Small intestine (tissue), 7 donors: Measurements from ENCODE around the gene CERCAM. TPM values are rescaled to one million over a fixed set of nuclear protein-coding genes. Genes with fewer than 3 reads are reported as not detected.

Experiments
- DNase-seq, 2 donors: peaks; one replicate each; pipeline versions ENCODE4 v3.0.0 to v3.0.0-alpha.2; 2013
- FAIRE-seq: peaks from 2 replicates; lab custom pipeline; 2012; peaks lifted over from hg19 to GRCh38; lab: Jason Lieb, UNC
- H3K27ac ChIP-seq, 3 donors: one replicate each; pipeline ENCODE4 v1.5.1; 2013; ENCODE audit warnings: low read length in 2 of 3, mild to moderate bottlenecking in 2 of 3, control low read depth in 1 of 3, inconsistent platforms in 1 of 3, low read depth in 1 of 3, moderate library complexity in 1 of 3
- H3K27me3 ChIP-seq, 3 donors: one replicate each; pipeline ENCODE4 v1.6.1; 2013; ENCODE audit warnings: low read length in 3 of 3, inconsistent platforms in 1 of 3; ENCODE audit not compliant: control insufficient read depth in 3 of 3, insufficient read depth in 3 of 3
- H3K36me3 ChIP-seq, 3 donors: one replicate each; pipeline ENCODE4 v1.6.1; 2013; ENCODE audit warnings: low read length in 3 of 3, inconsistent platforms in 1 of 3, low read depth in 1 of 3, mild to moderate bottlenecking in 1 of 3, moderate library complexity in 1 of 3; ENCODE audit not compliant: control insufficient read depth in 3 of 3, insufficient read depth in 2 of 3
- H3K4me1 ChIP-seq, 3 donors: one replicate each; pipeline ENCODE4 v1.6.1; 2013; ENCODE audit warnings: low read length in 2 of 3, inconsistent platforms in 1 of 3, low read depth in 1 of 3, mild to moderate bottlenecking in 1 of 3, moderate library complexity in 1 of 3; ENCODE audit not compliant: control insufficient read depth in 3 of 3, insufficient read depth in 2 of 3
- H3K4me3 ChIP-seq, 3 donors: one replicate each; pipeline ENCODE4 v1.5.1; 2013; ENCODE audit warnings: low read length in 3 of 3, control low read depth in 1 of 3, inconsistent platforms in 1 of 3, low read depth in 1 of 3, mild to moderate bottlenecking in 1 of 3, moderate library complexity in 1 of 3
- H3K9me3 ChIP-seq, 2 donors: one replicate each; pipeline ENCODE4 v1.6.1; 2013; ENCODE audit warnings: low read depth in 1 of 2, low read length in 1 of 2; ENCODE audit not compliant: control insufficient read depth in 2 of 2, insufficient read depth in 1 of 2
- WGBS, 3 donors: extraction: QIAGEN DNeasy Blood & Tissue Kit; methylation state at CpG; one replicate each; pipeline ENCODE4 v1.1.7; 2013; 5-methylcytosine and 5-hydroxymethylcytosine counted together
- polyA plus RNA-seq, 4 donors: library from polyadenylated mRNA; stranded (reverse) in 3 of 4; unstranded in 1 of 4; fragments of 200-250 nt in 3 of 4; fragments of 120-200 nt in 1 of 4; gene quantifications; one replicate each; pipeline versions ENCODE4 v1.2.1 to v1.2.3, GENCODE V29; 2013
- donor health status: healthy with polysubstance abuse.
- donor health status: control.
- donor health status: control.
- donor health status: Bipolar disorder and iron deficiency.
- donor health status: healthy.

CERCAM gene
- polyA plus RNA-seq, 4 donors = 4.3 to 10.3 (median 6.8) TPM; not detected in 1

- DNase-seq (no peak), FAIRE-seq (no peak)
- H3K4me3 ChIP-seq = no peak overlapping the region
- H3K36me3 ChIP-seq = peaks cover 8 to 91% (median 20%) of the 10 kb centered on the region in 3 donors
- H3K4me1 ChIP-seq = no peaks in the 10 kb centered on the region
- no peaks in the 10 kb centered on the region for H3K27me3 ChIP-seq
- H3K27ac ChIP-seq = no peak overlapping the region
- 79 to 91% (median 90%) methylated on average over 9 of the region's 9 CpGs for WGBS, 3 donors
- H3K9me3 ChIP-seq = no peaks in the 10 kb centered on the region
Observed at GRCh38 chr9:128383007-128383753, 37.5 kb upstream of the CERCAM start.

GRCh38 chr9:128383791-128384190 is 36.9 kb upstream of the CERCAM start:
- WGBS, 3 donors = 90 to 94% (median 92%) methylated on average over 8 of the region's 8 CpGs
- DNase-seq (no peak), FAIRE-seq (no peak)
- Histone ChIP-seq H3K4me1 (no peaks in the 10 kb centered on the region), H3K9me3 (no peaks in the 10 kb centered on the region), H3K27me3 (no peaks in the 10 kb centered on the region), H3K4me3 (no peak overlapping the region), H3K27ac (no peak overlapping the region), H3K36me3 (peaks cover 5 to 93% (median 23%) of the 10 kb centered on the region in 3 donors)

GRCh38 chr9:128384801-128385495 is 35.7 kb upstream of the CERCAM start:
- Histone ChIP-seq H3K27ac (no peak overlapping the region), H3K4me3 (no peak overlapping the region), H3K9me3 (no peaks in the 10 kb centered on the region), H3K4me1 (no peaks in the 10 kb centered on the region), H3K27me3 (peaks cover 0 to 2% (median 0%) of the 10 kb centered on the region in 3 donors), H3K36me3 (peaks cover 12 to 95% (median 26%) of the 10 kb centered on the region in 3 donors)
- FAIRE-seq (no peak), DNase-seq (no peak)
- WGBS, 3 donors = 92 to 99% (median 93%) methylated on average over 7 of the region's 7 CpGs

- Histone ChIP-seq H3K4me1 (no peaks in the 10 kb centered on the region), H3K27me3 (peaks cover 0 to 3% (median 0%) of the 10 kb centered on the region in 3 donors), H3K36me3 (peaks cover 14 to 95% (median 26%) of the 10 kb centered on the region in 3 donors), H3K27ac (no peak overlapping the region), H3K4me3 (no peak overlapping the region), H3K9me3 (no peaks in the 10 kb centered on the region)
- DNase-seq (no peak), FAIRE-seq (no peak)
- 85 to 92% (median 85%) methylated on average over 15 to 18 of the region's 18 CpGs for WGBS, 3 donors
Observed at GRCh38 chr9:128385496-128386460, 34.9 kb upstream of the CERCAM start.

- Histone ChIP-seq H3K27ac (no peak overlapping the region), H3K36me3 (peaks cover 11 to 94% (median 34%) of the 10 kb centered on the region in 3 donors)
- WGBS, 3 donors = 90 to 95% (median 95%) methylated on average over 10 of the region's 10 CpGs
Observed at GRCh38 chr9:128388150-128388549, 32.5 kb upstream of the CERCAM start.

GRCh38 chr9:128389395-128390149 is 31.1 kb upstream of the CERCAM start:
- H3K4me1 ChIP-seq = no peaks in the 10 kb centered on the region
- no peak overlapping the region for H3K27ac ChIP-seq
- DNase-seq (no peak), FAIRE-seq (no peak)
- no peak overlapping the region for H3K4me3 ChIP-seq
- H3K9me3 ChIP-seq = no peaks in the 10 kb centered on the region
- WGBS, 3 donors = 83 to 92% (median 91%) methylated on average over 8 to 13 of the region's 13 CpGs
- H3K27me3 ChIP-seq = peaks cover 0 to 39% (median 0%) of the 10 kb centered on the region in 3 donors
- peaks cover 11 to 80% (median 30%) of the 10 kb centered on the region in 3 donors for H3K36me3 ChIP-seq

More at GRCh38 chr9:128388150-128388549, 32.5 kb upstream of the CERCAM start:
- Histone ChIP-seq H3K27me3 (peaks cover 0 to 25% (median 0%) of the 10 kb centered on the region in 3 donors), H3K4me1 (no peaks in the 10 kb centered on the region), H3K4me3 (no peak overlapping the region), H3K9me3 (no peaks in the 10 kb centered on the region)
- no peak for FAIRE-seq
- DNase-seq = no peak

- H3K27ac ChIP-seq = no peak overlapping the region
- no peak overlapping the region for H3K4me3 ChIP-seq
- 82 to 96% (median 85%) methylated on average over 11 of the region's 11 CpGs for WGBS, 3 donors
- FAIRE-seq (no peak), DNase-seq (no peak)
- H3K36me3 ChIP-seq = peaks cover 11 to 74% (median 30%) of the 10 kb centered on the region in 3 donors
- H3K9me3 ChIP-seq = no peaks in the 10 kb centered on the region
- H3K4me1 ChIP-seq = no peaks in the 10 kb centered on the region
- H3K27me3 ChIP-seq = peaks cover 0 to 46% (median 0%) of the 10 kb centered on the region in 3 donors
Observed at GRCh38 chr9:128390150-128390812, 30.4 kb upstream of the CERCAM start.
